WTC11 (cell line): ENCODE results near the gene MARCHF10. TPM values are rescaled to one million over a fixed set of nuclear protein-coding genes. Genes with fewer than 3 reads are reported as not detected.

ENCODE experiments used
- ATAC-seq: fragments of 200-7000 bp; cut with Tn5 transposase; 2 replicates; pipeline ENCODE4 v1.10.0; 2021; ENCODE audit warnings: mild to moderate bottlenecking, moderate library complexity
- CTCF ChIA-PET: fragments of 300-600 bp; sonication (Branson Sonifier 250); formaldehyde crosslinking; loops from one replicate; lab custom pipeline; 2021; ENCODE audit warnings: antibody characterized with exemption; lab: Charles Lee
- POLR2A ChIA-PET: fragments of 350-600 bp; sonication (Branson Sonifier 250); formaldehyde crosslinking; loops from one replicate; lab custom pipeline; 2021; ENCODE audit warnings: antibody characterized with exemption; lab: Charles Lee
- DNase-seq: peaks from one replicate; pipeline ENCODE4 v3.0.0; 2021; ENCODE audit warnings: low spot score
- H3K27ac Mint-ChIP-seq: 2 replicates; pipeline ENCODE4 v1.8.0; 2021; ENCODE audit warnings: mixed read lengths
- H3K27me3 Mint-ChIP-seq: 2 replicates; pipeline ENCODE4 v1.8.0; 2021; ENCODE audit warnings: low read depth, mild to moderate bottlenecking, moderate library complexity, mixed read lengths
- H3K36me3 Mint-ChIP-seq: 2 replicates; pipeline ENCODE4 v1.8.0; 2021; ENCODE audit warnings: mixed read lengths
- H3K4me1 Mint-ChIP-seq: 2 replicates; pipeline ENCODE4 v1.8.0; 2022; ENCODE audit warnings: mixed read lengths
- H3K4me3 Mint-ChIP-seq: 2 replicates; pipeline ENCODE4 v1.8.0; 2021; ENCODE audit warnings: mild to moderate bottlenecking, moderate library complexity, mixed read lengths
- H3K9me3 Mint-ChIP-seq: 2 replicates; pipeline ENCODE4 v1.8.0; 2021; ENCODE audit warnings: mixed read lengths
- FOXK1 ChIP-seq: sonication (generic); formaldehyde crosslinking; IDR thresholded peaks from 2 replicates; pipeline ENCODE4 v1.8.0; 2022; ENCODE audit warnings: mild to moderate bottlenecking, moderate library complexity, missing genetic modification reagents
- IRF2 ChIP-seq: sonication (generic); formaldehyde crosslinking; IDR thresholded peaks from 2 replicates; pipeline ENCODE4 v1.8.0; 2022; ENCODE audit warnings: low read depth, missing genetic modification reagents, borderline replicate concordance
- NFATC4 ChIP-seq: fragments of 250-450 bp; sonication (Bioruptor Pico); IDR thresholded peaks from 2 replicates; pipeline ENCODE4 v1.9.0; 2021; ENCODE audit warnings: mild to moderate bottlenecking
- OVOL2 ChIP-seq: fragments of 250-450 bp; sonication (Bioruptor Pico); IDR thresholded peaks from 2 replicates; pipeline ENCODE4 v1.9.0; 2021; ENCODE audit warnings: mild to moderate bottlenecking, borderline replicate concordance
- SOX15 ChIP-seq: fragments of 250-450 bp; sonication (Bioruptor Pico); IDR thresholded peaks from 2 replicates; pipeline ENCODE4 v1.9.0; 2021; ENCODE audit warnings: mild to moderate bottlenecking
- ZNF416 ChIP-seq: fragments of 250-450 bp; sonication (Bioruptor Pico); IDR thresholded peaks from 2 replicates; pipeline ENCODE4 v1.9.0; 2021; ENCODE audit warnings: mild to moderate bottlenecking, inconsistent platforms
- total RNA-seq: library from RNA; stranded (reverse); gene quantifications from 3 replicates; pipeline ENCODE4 v1.2.3, GENCODE V29; 2021
- TF ChIP-seq, protein P1 (sequence below): sonication (generic); formaldehyde crosslinking; IDR thresholded peaks from 2 replicates; pipeline ENCODE4 v1.8.1; 2023; ENCODE audit warnings: mild to moderate bottlenecking, missing genetic modification reagents, moderate library complexity
- TF ChIP-seq, protein P2 (sequence below): sonication (generic); formaldehyde crosslinking; IDR thresholded peaks from 2 replicates; pipeline ENCODE4 v1.8.0; 2023; ENCODE audit warnings: missing genetic modification reagents
- TF ChIP-seq, protein P3 (sequence below): fragments of 200-600 bp; IDR thresholded peaks from 2 replicates; pipeline ENCODE4 v1.8.0; 2022; ENCODE audit warnings: antibody characterized with exemption
- TF ChIP-seq, protein P4 (sequence below): fragments of 250-450 bp; sonication (Bioruptor Pico); IDR thresholded peaks from 2 replicates; pipeline ENCODE4 v1.9.0; 2021; ENCODE audit warnings: mild to moderate bottlenecking, borderline replicate concordance
- TF ChIP-seq, protein P5 (sequence below): sonication (generic); formaldehyde crosslinking; IDR thresholded peaks from 2 replicates; pipeline ENCODE4 v1.8.1; 2022; ENCODE audit warnings: mild to moderate bottlenecking, moderate library complexity, missing genetic modification reagents
- TF ChIP-seq, protein P6 (sequence below): sonication (generic); formaldehyde crosslinking; IDR thresholded peaks from 2 replicates; pipeline ENCODE4 v1.8.0; 2023; ENCODE audit warnings: mild to moderate bottlenecking, missing genetic modification reagents
- TF ChIP-seq, protein P7 (sequence below): fragments of 250-450 bp; sonication (Bioruptor Pico); IDR thresholded peaks from 2 replicates; pipeline ENCODE4 v1.9.0; 2021; ENCODE audit warnings: mild to moderate bottlenecking
- TF ChIP-seq, protein P8 (sequence below): sonication (generic); formaldehyde crosslinking; IDR thresholded peaks from 2 replicates; pipeline ENCODE4 v1.8.1; 2023; ENCODE audit warnings: mild to moderate bottlenecking, missing genetic modification reagents, moderate library complexity

MARCHF10 gene
- total RNA-seq, 1 experiment from 2014 or later: 1.0 TPM

DNA sequence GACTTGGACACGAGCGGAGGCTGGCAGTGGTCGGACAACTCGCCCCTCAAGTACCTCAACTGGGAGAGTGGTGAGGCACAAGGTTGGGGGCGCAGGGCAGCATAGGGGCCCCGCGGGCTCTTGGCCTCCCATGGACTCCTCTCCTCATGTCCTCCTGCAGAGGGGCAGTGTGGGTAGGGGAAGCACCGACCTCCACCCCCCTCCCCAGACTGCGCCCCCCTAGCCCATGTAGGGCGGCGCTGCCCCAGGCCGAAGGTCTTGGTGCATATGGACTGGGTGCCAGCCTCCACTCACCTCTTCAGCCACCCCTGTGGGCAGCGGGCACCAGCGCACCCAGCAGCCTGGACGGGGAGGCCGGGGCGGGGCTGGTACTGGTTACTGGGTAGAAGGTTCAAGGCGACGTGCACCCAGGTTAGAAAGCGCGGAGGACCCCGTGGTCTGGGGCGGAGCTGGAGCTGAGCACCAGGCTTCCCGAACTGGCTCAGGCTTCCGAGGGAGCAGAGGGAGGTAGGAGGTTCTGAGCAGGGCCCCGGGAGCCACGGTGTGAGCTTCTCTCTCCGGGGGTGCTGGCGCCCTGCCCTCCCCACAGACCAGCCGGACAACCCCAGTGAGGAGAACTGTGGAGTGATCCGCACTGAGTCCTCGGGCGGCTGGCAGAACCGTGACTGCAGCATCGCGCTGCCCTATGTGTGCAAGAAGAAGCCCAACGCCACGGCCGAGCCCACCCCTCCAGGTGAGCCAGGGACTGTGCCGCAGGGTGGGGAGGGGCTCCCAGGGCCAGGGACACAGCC, 141.1 kb downstream of the MARCHF10 start:
- TF ChIP-seq, protein P1, sequence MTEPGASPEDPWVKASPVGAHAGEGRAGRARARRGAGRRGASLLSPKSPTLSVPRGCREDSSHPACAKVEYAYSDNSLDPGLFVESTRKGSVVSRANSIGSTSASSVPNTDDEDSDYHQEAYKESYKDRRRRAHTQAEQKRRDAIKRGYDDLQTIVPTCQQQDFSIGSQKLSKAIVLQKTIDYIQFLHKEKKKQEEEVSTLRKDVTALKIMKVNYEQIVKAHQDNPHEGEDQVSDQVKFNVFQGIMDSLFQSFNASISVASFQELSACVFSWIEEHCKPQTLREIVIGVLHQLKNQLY (CRISPR knock-in tag): no peak
- TF ChIP-seq, protein P2, sequence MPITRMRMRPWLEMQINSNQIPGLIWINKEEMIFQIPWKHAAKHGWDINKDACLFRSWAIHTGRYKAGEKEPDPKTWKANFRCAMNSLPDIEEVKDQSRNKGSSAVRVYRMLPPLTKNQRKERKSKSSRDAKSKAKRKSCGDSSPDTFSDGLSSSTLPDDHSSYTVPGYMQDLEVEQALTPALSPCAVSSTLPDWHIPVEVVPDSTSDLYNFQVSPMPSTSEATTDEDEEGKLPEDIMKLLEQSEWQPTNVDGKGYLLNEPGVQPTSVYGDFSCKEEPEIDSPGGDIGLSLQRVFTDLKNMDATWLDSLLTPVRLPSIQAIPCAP (CRISPR knock-in tag): no peak
- TF ChIP-seq NFATC4 (CRISPR knock-in tag): no peak
- TF ChIP-seq, protein P3, sequence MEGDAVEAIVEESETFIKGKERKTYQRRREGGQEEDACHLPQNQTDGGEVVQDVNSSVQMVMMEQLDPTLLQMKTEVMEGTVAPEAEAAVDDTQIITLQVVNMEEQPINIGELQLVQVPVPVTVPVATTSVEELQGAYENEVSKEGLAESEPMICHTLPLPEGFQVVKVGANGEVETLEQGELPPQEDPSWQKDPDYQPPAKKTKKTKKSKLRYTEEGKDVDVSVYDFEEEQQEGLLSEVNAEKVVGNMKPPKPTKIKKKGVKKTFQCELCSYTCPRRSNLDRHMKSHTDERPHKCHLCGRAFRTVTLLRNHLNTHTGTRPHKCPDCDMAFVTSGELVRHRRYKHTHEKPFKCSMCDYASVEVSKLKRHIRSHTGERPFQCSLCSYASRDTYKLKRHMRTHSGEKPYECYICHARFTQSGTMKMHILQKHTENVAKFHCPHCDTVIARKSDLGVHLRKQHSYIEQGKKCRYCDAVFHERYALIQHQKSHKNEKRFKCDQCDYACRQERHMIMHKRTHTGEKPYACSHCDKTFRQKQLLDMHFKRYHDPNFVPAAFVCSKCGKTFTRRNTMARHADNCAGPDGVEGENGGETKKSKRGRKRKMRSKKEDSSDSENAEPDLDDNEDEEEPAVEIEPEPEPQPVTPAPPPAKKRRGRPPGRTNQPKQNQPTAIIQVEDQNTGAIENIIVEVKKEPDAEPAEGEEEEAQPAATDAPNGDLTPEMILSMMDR: no peak
- TF ChIP-seq SOX15 (CRISPR knock-in tag): no peak
- no peak for TF ChIP-seq FOXK1 (CRISPR knock-in tag)
- TF ChIP-seq, protein P4, sequence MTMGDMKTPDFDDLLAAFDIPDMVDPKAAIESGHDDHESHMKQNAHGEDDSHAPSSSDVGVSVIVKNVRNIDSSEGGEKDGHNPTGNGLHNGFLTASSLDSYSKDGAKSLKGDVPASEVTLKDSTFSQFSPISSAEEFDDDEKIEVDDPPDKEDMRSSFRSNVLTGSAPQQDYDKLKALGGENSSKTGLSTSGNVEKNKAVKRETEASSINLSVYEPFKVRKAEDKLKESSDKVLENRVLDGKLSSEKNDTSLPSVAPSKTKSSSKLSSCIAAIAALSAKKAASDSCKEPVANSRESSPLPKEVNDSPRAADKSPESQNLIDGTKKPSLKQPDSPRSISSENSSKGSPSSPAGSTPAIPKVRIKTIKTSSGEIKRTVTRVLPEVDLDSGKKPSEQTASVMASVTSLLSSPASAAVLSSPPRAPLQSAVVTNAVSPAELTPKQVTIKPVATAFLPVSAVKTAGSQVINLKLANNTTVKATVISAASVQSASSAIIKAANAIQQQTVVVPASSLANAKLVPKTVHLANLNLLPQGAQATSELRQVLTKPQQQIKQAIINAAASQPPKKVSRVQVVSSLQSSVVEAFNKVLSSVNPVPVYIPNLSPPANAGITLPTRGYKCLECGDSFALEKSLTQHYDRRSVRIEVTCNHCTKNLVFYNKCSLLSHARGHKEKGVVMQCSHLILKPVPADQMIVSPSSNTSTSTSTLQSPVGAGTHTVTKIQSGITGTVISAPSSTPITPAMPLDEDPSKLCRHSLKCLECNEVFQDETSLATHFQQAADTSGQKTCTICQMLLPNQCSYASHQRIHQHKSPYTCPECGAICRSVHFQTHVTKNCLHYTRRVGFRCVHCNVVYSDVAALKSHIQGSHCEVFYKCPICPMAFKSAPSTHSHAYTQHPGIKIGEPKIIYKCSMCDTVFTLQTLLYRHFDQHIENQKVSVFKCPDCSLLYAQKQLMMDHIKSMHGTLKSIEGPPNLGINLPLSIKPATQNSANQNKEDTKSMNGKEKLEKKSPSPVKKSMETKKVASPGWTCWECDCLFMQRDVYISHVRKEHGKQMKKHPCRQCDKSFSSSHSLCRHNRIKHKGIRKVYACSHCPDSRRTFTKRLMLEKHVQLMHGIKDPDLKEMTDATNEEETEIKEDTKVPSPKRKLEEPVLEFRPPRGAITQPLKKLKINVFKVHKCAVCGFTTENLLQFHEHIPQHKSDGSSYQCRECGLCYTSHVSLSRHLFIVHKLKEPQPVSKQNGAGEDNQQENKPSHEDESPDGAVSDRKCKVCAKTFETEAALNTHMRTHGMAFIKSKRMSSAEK (CRISPR knock-in tag): no peak
- TF ChIP-seq, protein P5, sequence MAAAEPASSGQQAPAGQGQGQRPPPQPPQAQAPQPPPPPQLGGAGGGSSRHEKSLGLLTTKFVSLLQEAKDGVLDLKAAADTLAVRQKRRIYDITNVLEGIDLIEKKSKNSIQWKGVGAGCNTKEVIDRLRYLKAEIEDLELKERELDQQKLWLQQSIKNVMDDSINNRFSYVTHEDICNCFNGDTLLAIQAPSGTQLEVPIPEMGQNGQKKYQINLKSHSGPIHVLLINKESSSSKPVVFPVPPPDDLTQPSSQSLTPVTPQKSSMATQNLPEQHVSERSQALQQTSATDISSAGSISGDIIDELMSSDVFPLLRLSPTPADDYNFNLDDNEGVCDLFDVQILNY (CRISPR knock-in tag): no peak
- TF ChIP-seq, protein P6, sequence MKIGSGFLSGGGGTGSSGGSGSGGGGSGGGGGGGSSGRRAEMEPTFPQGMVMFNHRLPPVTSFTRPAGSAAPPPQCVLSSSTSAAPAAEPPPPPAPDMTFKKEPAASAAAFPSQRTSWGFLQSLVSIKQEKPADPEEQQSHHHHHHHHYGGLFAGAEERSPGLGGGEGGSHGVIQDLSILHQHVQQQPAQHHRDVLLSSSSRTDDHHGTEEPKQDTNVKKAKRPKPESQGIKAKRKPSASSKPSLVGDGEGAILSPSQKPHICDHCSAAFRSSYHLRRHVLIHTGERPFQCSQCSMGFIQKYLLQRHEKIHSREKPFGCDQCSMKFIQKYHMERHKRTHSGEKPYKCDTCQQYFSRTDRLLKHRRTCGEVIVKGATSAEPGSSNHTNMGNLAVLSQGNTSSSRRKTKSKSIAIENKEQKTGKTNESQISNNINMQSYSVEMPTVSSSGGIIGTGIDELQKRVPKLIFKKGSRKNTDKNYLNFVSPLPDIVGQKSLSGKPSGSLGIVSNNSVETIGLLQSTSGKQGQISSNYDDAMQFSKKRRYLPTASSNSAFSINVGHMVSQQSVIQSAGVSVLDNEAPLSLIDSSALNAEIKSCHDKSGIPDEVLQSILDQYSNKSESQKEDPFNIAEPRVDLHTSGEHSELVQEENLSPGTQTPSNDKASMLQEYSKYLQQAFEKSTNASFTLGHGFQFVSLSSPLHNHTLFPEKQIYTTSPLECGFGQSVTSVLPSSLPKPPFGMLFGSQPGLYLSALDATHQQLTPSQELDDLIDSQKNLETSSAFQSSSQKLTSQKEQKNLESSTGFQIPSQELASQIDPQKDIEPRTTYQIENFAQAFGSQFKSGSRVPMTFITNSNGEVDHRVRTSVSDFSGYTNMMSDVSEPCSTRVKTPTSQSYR: no peak
- Mint-ChIP-seq H3K9me3 (no peaks in the 10 kb centered on the region), H3K27ac (no peak overlapping the region), H3K36me3 (no peaks in the 10 kb centered on the region), H3K4me3 (no peak overlapping the region), H3K27me3 (no peaks in the 10 kb centered on the region), H3K4me1 (peaks cover 11% of the 10 kb centered on the region)
- DNase-seq (peak; percentile 8), ATAC-seq (no peak)
- POLR2A ChIA-PET: interaction anchor here (0.7 kb wide), 1 partner anchor 95 kb away, joined by 3 read pairs; no protein-coding TSS in a partner anchor
- CTCF ChIA-PET: interaction anchor here (0.8 kb wide), 1 partner anchor 26 kb away, joined by 4 read pairs; no protein-coding TSS in a partner anchor

DNA sequence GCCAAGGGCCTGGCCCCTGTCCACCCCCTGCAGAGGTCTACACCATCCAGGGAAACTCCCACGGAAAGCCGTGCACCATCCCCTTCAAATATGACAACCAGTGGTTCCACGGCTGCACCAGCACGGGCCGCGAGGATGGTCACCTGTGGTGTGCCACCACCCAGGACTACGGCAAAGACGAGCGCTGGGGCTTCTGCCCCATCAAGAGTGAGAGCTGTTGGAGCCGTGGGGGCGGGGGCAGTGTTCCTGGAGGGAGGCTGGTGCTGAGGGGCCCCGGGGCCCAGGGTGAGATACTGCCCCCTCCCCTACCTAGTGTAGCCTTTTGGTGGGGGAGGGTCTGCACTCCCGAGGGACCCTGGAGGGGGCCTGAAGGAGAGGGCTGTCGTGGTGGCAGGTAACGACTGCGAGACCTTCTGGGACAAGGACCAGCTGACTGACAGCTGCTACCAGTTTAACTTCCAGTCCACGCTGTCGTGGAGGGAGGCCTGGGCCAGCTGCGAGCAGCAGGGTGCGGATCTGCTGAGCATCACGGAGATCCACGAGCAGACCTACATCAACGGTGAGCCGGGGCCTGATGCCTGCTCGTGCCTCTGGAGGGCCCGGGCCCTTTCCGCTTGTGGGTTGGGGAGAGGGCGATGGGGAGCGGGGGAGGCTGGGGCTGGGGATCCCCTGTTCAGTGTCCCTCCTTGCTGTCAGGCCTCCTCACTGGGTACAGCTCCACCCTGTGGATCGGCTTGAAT, 141.9 kb downstream of the MARCHF10 start:
- Mint-ChIP-seq H3K4me3 (no peak overlapping the region), H3K27me3 (no peaks in the 10 kb centered on the region), H3K9me3 (peaks cover 4% of the 10 kb centered on the region), H3K36me3 (peaks cover 3% of the 10 kb centered on the region; the same call in 1 of the 2 replicates), H3K4me1 (peaks cover 11% of the 10 kb centered on the region), H3K27ac (no peak overlapping the region)
- CTCF ChIA-PET: interaction anchor here (0.6 to 0.8 kb wide), 2 partner anchors 27 to 33 kb away, joined by 3 to 4 read pairs; no protein-coding TSS in a partner anchor
- DNase-seq (no peak), ATAC-seq (no peak)
- POLR2A ChIA-PET: interaction anchor here (0.7 kb wide), 1 partner anchor 94 kb away, joined by 3 read pairs; no protein-coding TSS in a partner anchor
- TF ChIP-seq, protein P7, sequence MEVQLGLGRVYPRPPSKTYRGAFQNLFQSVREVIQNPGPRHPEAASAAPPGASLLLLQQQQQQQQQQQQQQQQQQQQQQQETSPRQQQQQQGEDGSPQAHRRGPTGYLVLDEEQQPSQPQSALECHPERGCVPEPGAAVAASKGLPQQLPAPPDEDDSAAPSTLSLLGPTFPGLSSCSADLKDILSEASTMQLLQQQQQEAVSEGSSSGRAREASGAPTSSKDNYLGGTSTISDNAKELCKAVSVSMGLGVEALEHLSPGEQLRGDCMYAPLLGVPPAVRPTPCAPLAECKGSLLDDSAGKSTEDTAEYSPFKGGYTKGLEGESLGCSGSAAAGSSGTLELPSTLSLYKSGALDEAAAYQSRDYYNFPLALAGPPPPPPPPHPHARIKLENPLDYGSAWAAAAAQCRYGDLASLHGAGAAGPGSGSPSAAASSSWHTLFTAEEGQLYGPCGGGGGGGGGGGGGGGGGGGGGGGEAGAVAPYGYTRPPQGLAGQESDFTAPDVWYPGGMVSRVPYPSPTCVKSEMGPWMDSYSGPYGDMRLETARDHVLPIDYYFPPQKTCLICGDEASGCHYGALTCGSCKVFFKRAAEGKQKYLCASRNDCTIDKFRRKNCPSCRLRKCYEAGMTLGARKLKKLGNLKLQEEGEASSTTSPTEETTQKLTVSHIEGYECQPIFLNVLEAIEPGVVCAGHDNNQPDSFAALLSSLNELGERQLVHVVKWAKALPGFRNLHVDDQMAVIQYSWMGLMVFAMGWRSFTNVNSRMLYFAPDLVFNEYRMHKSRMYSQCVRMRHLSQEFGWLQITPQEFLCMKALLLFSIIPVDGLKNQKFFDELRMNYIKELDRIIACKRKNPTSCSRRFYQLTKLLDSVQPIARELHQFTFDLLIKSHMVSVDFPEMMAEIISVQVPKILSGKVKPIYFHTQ (CRISPR knock-in tag): no peak
- TF ChIP-seq ZNF416 (CRISPR knock-in tag): no peak
- TF ChIP-seq OVOL2: no peak
- TF ChIP-seq, protein P8, sequence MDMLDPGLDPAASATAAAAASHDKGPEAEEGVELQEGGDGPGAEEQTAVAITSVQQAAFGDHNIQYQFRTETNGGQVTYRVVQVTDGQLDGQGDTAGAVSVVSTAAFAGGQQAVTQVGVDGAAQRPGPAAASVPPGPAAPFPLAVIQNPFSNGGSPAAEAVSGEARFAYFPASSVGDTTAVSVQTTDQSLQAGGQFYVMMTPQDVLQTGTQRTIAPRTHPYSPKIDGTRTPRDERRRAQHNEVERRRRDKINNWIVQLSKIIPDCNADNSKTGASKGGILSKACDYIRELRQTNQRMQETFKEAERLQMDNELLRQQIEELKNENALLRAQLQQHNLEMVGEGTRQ (CRISPR knock-in tag): no peak
- TF ChIP-seq IRF2 (CRISPR knock-in tag): no peak
